Activated CD8-positive, alpha-beta memory T cell treated with anti-CD3 and anti-CD28 coated beads, Interleukin-2, amount 50 U/mL, for 24 hours (primary cell): ENCODE results near the gene MMP15.
"Not testable (repeated sequence)": the region's sequence is repeated elsewhere in the genome, so short reads cannot be mapped to it uniquely, and the experiment has no call there.

Source experiments
- DNase-seq: peaks from one replicate; pipeline ENCODE4 v3.0.0-alpha.2; 2020; ENCODE audit errors: extremely low read depth

MMP15 gene

DNA sequence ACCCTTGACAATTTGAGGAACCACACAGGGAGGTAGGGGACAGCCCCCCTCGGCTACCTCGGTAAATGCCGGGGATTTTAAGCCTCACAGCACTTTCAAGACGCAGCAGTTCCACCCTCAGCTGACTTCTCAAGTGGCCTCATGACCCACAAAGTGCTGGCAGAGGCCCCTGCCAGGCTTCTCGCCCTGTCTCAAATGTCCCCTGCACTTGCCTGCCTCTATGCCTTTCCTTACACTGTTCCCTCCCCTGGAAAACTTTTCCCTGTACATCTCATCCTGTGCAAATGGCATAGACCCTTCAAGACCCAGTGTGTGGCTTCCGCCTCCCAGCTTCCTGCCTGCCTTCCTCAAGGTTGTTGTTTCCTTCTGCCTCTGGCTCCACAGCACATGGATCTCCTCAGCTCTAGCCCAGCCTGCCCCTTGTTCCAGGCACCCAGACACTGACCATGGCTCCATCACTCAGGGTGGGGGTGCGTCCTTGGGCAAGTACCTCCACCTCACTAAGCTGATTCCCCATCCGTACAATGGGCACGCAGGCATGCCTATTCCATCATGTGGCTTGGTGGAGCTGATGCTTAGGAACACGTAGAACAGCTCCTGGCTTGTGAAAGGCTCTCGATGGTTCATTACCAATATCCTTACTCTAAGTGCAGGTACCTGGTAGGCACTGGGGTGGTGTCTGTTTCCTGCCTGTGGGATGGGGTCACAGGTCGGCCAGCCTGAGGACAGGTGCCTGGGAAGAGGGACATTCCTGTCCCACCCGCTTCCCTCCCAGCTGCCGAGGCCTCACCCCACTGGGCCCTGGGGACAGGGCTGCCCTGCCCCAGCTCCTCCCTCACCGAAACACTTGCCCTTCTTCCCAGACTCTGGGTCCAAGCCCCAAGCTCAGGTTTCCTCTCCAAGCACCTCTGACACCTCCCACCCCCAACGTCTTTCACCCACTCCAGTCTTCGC, 24.0 kb downstream of the MMP15 start:
- DNase-seq = no peak

GRCh38 chr16:58051296-58051695, 25.7 kb downstream of the MMP15 start:
- DNase-seq = no peak

DNA sequence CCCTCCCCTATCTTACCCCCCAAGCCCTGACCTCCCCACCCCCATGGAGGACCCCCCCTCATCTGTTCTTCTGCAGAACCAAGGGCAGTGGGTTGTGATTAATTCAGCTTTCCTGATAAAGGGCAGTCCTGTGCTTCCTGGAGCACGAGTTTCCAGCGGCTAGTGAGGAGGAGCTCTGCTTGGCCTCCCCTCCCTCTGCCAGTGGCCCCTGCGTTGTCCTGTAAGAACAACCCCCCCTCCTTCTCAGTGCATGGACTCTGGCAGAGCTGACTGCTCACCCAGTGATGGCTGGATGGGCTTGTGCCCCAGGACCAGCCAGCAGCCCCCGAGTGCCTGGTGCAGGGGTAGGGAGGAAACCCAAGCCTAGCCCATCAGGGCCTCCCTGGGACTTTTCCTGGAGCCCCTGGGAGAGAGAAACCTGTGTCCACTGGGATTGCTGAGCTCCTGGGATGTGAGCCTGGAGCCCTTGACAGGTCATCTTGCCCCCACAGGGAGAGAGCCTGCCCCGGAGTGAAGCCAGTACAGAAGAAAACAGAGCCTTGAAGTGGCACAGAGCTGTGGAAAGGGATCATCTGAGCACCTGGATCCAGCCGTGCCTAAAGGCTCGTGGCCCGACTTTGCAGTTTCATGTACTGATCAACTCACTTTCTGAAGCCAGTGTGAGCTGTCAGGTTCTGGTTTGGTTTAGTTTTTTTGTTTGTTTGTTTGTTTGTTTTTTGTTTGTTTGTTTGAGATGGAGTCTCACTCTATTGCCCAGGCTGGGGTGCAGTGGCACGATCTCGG, 26.5 kb downstream of the MMP15 start:
- no peak for DNase-seq

- no peak for DNase-seq
These were observed 28.1 kb downstream of the MMP15 start for GRCh38 chr16:58053682-58054005.

DNA sequence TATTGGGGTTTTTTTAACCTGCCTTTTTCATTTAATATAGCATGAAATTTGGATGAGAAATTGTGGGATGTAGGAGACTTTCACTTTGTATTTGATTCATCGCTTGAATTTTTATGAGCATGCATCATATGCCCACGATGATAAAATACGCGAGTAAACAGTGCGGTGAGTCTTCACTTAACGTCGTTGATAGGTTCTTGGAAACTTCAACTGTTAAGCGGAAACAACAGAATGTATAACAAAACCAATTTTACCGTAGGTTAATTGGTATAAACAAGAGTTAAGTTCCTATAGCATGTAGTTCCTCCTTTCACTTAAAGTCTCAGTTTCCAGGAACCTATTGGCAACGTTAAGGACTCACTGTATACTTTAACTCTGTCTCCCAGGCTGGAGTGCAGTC, 28.7 kb downstream of the MMP15 start:
- DNase-seq = no peak

DNA sequence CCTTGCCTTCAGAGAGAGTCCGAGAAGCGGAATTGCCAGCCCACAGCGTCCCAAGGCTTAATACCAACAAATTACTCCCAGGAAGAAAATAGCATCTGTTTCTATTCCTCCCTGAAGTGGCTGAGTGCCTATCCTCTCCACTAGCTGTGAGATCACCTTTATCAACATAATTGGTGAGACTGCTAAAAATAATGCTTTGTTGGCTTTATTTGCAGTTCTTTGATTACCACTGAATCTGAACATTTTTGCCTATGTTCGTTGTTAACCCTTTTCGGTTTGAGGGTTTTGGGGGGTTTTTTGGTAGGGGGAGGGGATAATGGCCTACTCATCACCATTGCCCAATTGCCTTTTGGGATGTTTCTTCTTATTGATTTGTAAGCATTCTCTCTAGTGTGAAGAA, 31.0 kb downstream of the MMP15 start:
- no peak for DNase-seq

DNA sequence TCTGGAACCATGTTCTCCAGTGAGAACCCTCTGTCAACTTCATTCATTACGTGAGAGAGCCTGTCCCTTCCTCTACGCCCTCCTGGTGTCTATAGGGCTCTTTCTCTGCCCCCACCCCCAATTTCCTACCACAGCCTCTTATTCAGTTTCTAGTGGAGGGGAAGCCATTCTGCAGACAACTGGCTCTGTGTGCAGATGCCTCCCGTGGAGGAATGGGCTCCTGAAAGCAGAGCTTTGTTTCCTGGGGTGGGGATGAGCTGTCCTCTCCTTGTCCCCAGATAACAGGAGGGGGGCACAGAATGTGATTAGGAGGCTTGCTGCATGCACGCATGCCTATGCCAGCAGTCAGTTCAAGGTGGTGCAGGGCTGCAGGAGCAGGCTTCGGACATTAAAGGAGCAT, 31.6 kb downstream of the MMP15 start:
- DNase-seq = no peak

DNA sequence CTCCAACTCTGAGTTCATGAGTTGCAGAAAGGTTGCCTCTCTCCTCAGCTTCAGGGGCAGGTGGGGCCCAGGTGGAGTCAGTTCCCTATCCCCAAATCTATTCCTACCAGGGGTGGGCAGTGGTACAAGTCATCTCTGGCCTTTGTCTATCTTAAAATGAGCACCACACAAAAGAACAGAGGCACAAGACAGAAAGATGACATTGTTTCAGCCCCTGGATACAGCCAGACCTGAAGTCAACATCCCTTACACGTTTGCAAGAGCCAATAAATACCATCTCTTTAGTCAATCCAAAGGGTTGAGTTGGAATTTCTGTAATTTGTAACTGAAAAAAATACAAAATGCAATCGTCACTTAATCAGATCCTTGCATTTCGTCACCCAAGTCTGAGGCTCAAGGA, 32.2 kb downstream of the MMP15 start:
- DNase-seq = no peak

DNA sequence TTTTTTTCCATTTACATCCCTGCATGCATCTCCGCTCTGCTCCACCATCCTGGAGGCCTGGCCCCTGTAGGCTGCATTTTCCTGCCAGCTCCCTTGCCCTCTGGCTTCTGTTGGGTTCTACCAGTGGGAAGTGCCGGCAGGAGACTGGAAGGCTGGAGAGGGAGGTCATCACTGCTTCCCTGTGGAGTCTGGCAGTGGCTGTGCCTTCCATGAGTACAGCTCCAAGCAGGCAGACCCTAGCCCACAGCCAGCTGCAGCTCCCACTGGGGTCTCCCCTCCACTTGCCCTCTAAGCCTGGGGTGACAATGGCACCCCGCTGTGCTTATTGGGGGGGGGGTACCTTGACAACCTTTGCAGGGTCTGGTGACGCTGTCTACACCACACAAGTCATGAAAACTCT, 37.3 kb downstream of the MMP15 start:
- DNase-seq = no peak

- DNase-seq = no peak
These were observed 38.0 kb downstream of the MMP15 start for GRCh38 chr16:58063377-58064076.

GRCh38 chr16:58070585-58070984, 45.0 kb downstream of the MMP15 start:
- DNase-seq = no peak

- not testable (repeated sequence) for DNase-seq
These were observed 46.6 kb downstream of the MMP15 start for GRCh38 chr16:58072134-58072533.

- DNase-seq = not testable (repeated sequence)
These were observed 47.5 kb downstream of the MMP15 start for GRCh38 chr16:58073086-58073485.

DNA sequence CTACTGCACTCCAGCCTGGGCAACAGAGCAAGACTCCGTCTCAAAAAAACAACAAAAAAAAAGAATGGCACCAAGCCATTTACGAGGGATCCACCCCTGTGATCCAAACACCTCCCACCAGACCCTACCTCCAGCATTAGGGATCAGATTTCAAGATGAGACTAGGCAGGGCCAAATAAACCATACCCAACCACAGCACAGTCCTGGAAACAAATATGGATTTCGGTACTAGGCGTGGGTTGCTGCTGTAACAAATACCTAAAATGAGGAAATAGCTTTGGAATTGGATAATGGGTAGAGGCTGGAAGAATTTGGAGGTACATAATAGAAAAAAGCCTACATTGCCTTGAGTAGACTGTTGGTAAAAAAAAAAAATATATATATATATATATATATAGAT, 49.1 kb downstream of the MMP15 start:
- no peak for DNase-seq

DNA sequence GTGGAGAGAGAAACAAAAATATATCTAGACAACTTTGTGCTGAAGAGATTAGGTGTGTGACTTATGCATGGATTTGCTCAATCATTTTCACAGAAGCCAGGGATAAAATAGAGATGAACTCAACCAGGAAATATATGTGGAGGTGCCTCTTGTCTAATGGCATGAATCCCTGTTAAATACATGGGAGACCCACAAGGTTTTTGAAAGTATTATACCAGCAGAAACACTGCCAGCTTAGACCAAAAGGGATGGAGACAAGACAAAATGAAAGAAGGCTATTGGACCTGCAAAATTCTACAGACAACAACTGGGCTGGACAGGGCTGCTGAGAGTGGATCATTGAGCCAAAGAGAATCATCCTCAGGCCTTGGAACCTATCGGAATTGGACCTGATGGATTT, 51.0 kb downstream of the MMP15 start:
- no peak for DNase-seq

GRCh38 chr16:58077796-58078195, 52.2 kb downstream of the MMP15 start:
- DNase-seq = no peak

GRCh38 chr16:58080657-58081056, 55.1 kb downstream of the MMP15 start:
- DNase-seq = not testable (repeated sequence)

- DNase-seq = no peak
These were observed 56.8 kb downstream of the MMP15 start for GRCh38 chr16:58082381-58082780.

DNA sequence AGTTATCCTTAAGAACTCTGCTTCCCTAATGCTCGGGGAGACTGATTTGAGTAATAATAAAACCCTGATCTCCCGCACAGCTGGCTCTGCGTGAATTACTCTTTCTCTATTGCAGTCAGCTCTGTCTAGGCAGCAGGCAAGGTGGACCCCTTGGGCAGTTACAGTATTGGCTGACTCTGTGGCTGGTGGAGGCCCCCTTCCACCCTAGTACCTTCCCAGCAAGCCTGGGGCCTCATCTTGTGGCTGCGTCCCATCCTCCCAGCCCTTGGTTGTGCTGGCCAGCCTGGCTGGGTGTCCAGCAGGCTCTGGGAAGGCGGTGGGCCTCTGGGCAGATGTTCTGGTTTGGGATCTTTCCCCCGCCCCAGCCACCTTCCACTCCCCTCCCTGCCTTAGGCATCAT, 59.1 kb downstream of the MMP15 start:
- no peak for DNase-seq

DNA sequence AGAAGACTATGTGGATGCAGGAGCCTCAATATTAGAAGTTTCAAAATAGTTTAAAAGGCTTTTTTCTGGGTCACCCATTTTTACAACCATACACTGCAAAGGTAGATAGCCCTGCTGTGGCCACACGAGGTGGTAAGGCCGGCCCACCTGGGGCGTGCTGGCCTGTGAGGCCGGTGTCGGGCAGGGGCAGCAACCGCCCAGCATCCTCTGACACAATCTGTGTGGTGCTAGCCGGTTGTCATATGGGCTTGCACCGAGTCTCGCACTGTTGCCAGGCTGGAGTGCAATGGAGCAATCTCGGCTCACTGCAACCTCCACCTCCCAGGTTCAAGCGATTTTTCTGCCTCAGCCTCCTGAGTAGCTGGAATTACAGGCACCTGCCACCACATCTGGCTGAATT, 59.6 kb downstream of the MMP15 start:
- no peak for DNase-seq

DNA sequence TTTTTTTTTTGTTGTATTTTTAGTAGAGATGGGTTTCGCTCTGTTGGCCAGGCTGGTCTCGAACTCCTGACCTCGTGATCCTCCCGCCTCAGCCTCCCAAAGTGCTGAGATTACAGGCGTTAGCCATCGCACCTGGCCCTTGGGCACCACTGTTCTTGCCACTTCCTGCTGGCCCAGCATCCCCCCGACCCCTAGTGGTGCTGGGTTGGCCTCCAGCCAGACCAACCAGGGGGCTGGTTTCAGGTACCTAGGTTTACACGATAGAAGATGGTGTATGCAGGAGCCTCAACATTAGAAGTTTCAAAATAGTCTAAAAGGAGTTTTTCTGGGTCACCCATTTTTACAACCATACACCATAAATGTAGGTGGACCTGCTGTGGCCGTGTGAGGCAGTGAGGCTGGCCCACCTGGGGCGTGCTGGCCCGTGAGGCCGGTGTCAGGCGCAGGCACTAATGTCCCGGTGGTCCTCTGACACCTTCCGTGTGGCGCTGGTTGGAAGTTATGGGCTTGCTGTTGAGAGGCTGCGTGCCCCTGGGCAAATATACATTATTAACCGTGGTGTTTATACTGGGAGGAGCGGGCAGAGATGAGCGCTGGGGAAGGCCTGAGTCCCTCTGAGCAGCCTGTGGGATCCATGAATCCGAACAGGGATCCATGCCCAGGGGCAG, 60.2 kb downstream of the MMP15 start:
- DNase-seq = no peak
